ENCODE results near the gene CRYM.

- TF ChIP-seq TAF1 (IDR thresholded peaks at IDR 0.05; ENCODE audit: borderline replicate concordance, insufficient read depth, low read length): no peak
- TF ChIP-seq POLR2AphosphoS5 (IDR thresholded peaks at IDR 0.05; ENCODE audit: low read depth, low read length): no peak
- TF ChIP-seq REST (IDR thresholded peaks at IDR 0.05; ENCODE audit: insufficient read depth in 1 of 2, low read depth in 2 of 2, low read length in 2 of 2): no peak
- TF ChIP-seq SIN3A (IDR thresholded peaks at IDR 0.05; ENCODE audit: borderline replicate concordance, insufficient read depth, low read length): no peak
- TF ChIP-seq FOXP2 (optimal IDR thresholded peaks at IDR 0.05; ENCODE audit: borderline replicate concordance, extremely low read depth, extremely low read length, insufficient read depth): no peak
These were observed 24.6 kb downstream of the CRYM start for GRCh38 chr16:21253470-21253869.

All from PFSK-1 (cell line).